Measurements from ENCODE around the gene RP9. TPM values are rescaled to one million over a fixed set of nuclear protein-coding genes. Genes with fewer than 3 reads are reported as not detected.

RP9 gene
- total RNA-seq, 1 experiment from 2014 or later: 16.2 TPM

DNA sequence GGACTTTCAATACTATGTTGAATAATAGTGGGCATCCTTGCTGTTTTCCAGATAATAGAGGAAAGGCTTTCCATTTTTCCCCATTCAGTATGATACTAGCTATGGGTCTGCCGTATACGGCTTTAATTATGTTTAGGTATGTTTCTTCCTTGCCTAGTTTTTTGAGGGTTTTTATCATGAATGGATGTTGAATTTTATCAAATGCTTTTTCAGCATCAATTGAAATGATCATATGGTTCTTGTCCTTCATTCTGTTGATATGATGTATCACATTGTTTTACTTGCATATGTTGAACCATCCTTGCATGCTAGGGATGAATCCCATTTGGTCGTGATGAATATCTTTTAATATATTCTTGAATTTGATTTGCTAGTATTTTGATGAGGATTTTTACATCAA is 9.2 kb upstream of the RP9 start:
- no peak overlapping the region for H3K4ac ChIP-seq (ENCODE audit: low read depth, low read length)
- no peaks in the 10 kb centered on the region for H3K23me2 ChIP-seq (ENCODE audit: insufficient read length, low read depth, low read length, poor library complexity, severe bottlenecking)
- H2AFZ ChIP-seq (ENCODE audit: low read length): no peak overlapping the region
- H2BK20ac ChIP-seq (ENCODE audit: low read depth, low read length, poor library complexity, severe bottlenecking): no peak overlapping the region
- H3K56ac ChIP-seq (ENCODE audit: insufficient read length, low read depth, low read length): no peak overlapping the region
- no peak overlapping the region for H2BK15ac ChIP-seq (ENCODE audit: low read depth, low read length)
- H2AK5ac ChIP-seq (ENCODE audit: insufficient read length, low read length): no peak overlapping the region
- no CpG with 5 or more reads among the region's 3 CpGs for WGBS (ENCODE audit: extremely low coverage, insufficient read length, low lambda C conversion rate)
- no peak overlapping the region for H2BK120ac ChIP-seq (ENCODE audit: low read depth, low read length, poor library complexity, severe bottlenecking)
- DNase-seq: no peak
- no peak overlapping the region for H2BK12ac ChIP-seq (ENCODE audit: insufficient read length, low read depth, low read length)
- Mint-ChIP-seq H3K4me1 (peaks cover 0 to 4% of the 10 kb centered on the region in 2 experiments; a peak in 1 of 4 replicates), H3K27me3 (ENCODE audit: low read depth) (peaks cover 32% of the 10 kb centered on the region), H3K27ac (no peak overlapping the region), H3K36me3 (ENCODE audit: insufficient read depth in 1 of 3, low read depth in 3 of 3) (peaks cover 0 to 4% (median 0%) of the 10 kb centered on the region in 3 experiments; a peak in 2 of 7 replicates), H3K4me3 (no peak overlapping the region), H3K9me3 (peaks cover 11 to 12% of the 10 kb centered on the region in 2 experiments; a peak in 4 of 5 replicates)
- no peaks in the 10 kb centered on the region for H3K79me1 ChIP-seq (ENCODE audit: insufficient read depth, low read depth, low read length, poor library complexity, severe bottlenecking)
- no peaks in the 10 kb centered on the region for H3K9me3 ChIP-seq (ENCODE audit: control insufficient read depth, low read depth, low read length)
- H3K18ac ChIP-seq (ENCODE audit: insufficient read length, low read depth, low read length): no peak overlapping the region
- H4K5ac ChIP-seq (ENCODE audit: insufficient read length, low read depth, low read length): no peak overlapping the region
- H4K20me1 ChIP-seq (ENCODE audit: control insufficient read depth, insufficient read depth, insufficient read length): no peaks in the 10 kb centered on the region
- no peak overlapping the region for H3K4me2 ChIP-seq (ENCODE audit: insufficient read depth, insufficient read length, low read length)
- no peak overlapping the region for H4K91ac ChIP-seq (ENCODE audit: insufficient read length, low read depth, low read length)
- no peak overlapping the region for H4K8ac ChIP-seq (replicated peaks; ENCODE audit: insufficient read length, low read depth, low read length)
- H3K27ac ChIP-seq (ENCODE audit: insufficient read length, low read depth, low read length): no peak overlapping the region
- no peak overlapping the region for H3T11ph ChIP-seq (ENCODE audit: low read length)
- no peaks in the 10 kb centered on the region for H3K27me3 ChIP-seq (ENCODE audit: insufficient read depth, low read length)
- H3K23ac ChIP-seq (ENCODE audit: insufficient read length, low read depth, low read length): no peak overlapping the region
- H3K14ac ChIP-seq (ENCODE audit: insufficient read depth, low read length): no peak overlapping the region
- H3K79me2 ChIP-seq (ENCODE audit: insufficient read depth, low read length): no peaks in the 10 kb centered on the region
- no peak overlapping the region for H2BK5ac ChIP-seq (ENCODE audit: insufficient read length, low read length)
- no peaks in the 10 kb centered on the region for H3K4me1 ChIP-seq (ENCODE audit: insufficient read depth, low read length)
- TF ChIP-seq, protein P1, sequence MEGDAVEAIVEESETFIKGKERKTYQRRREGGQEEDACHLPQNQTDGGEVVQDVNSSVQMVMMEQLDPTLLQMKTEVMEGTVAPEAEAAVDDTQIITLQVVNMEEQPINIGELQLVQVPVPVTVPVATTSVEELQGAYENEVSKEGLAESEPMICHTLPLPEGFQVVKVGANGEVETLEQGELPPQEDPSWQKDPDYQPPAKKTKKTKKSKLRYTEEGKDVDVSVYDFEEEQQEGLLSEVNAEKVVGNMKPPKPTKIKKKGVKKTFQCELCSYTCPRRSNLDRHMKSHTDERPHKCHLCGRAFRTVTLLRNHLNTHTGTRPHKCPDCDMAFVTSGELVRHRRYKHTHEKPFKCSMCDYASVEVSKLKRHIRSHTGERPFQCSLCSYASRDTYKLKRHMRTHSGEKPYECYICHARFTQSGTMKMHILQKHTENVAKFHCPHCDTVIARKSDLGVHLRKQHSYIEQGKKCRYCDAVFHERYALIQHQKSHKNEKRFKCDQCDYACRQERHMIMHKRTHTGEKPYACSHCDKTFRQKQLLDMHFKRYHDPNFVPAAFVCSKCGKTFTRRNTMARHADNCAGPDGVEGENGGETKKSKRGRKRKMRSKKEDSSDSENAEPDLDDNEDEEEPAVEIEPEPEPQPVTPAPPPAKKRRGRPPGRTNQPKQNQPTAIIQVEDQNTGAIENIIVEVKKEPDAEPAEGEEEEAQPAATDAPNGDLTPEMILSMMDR (conservative IDR thresholded peaks at IDR 0.05): no peak
- no peak overlapping the region for H3K9ac ChIP-seq (ENCODE audit: extremely low read depth, insufficient read length, low read length)

All from H9 (cell line).